HG03457 (cell line): ENCODE results near the gene HSFX2.
"Not testable (repeated sequence)": the region's sequence is repeated elsewhere in the genome, so short reads cannot be mapped to it uniquely, and the experiment has no call there.

ENCODE experiments used
- ATAC-seq: cut with Tn5 transposase; IDR thresholded peaks from one replicate; pipeline ENCODE4 v1.9.1; 2021; ENCODE audit warnings: moderate number of reproducible peaks; ENCODE audit not compliant: unreplicated experiment

Gene HSFX2

GRCh38 chrX:149590993-149591392 is 4.1 kb downstream of the HSFX2 start:
- not testable (repeated sequence) for ATAC-seq

- ATAC-seq: not testable (repeated sequence)
These were observed 7.8 kb downstream of the HSFX2 start, which contains the start of gene MAGEA9B for GRCh38 chrX:149587359-149587758. MAGEA9B (minus strand) TSS chrX:149587459; CDS start chrX:149583179, 4,280 bp downstream.

GRCh38 chrX:149585631-149586030 is 9.5 kb downstream of the HSFX2 start:
- not testable (repeated sequence) for ATAC-seq

- peak; percentile 100 for ATAC-seq
These were observed 21.7 kb downstream of the HSFX2 start for GRCh38 chrX:149573456-149573855.

GRCh38 chrX:149572743-149573142 is 22.4 kb downstream of the HSFX2 start:
- ATAC-seq: no peak

- ATAC-seq: no peak
These were observed 23.3 kb downstream of the HSFX2 start for GRCh38 chrX:149571770-149572169.

- no peak for ATAC-seq
These were observed 24.4 kb downstream of the HSFX2 start for GRCh38 chrX:149570668-149571067.

- no peak for ATAC-seq
These were observed 25.3 kb downstream of the HSFX2 start for GRCh38 chrX:149569770-149570169.

- ATAC-seq: no peak
These were observed 26.3 kb downstream of the HSFX2 start for GRCh38 chrX:149568701-149569296.

GRCh38 chrX:149567621-149568417 is 27.3 kb downstream of the HSFX2 start:
- ATAC-seq: no peak

GRCh38 chrX:149563359-149563758 is 31.8 kb downstream of the HSFX2 start:
- no peak for ATAC-seq

GRCh38 chrX:149555251-149555650 is 39.9 kb downstream of the HSFX2 start:
- ATAC-seq: not testable (repeated sequence)

- ATAC-seq: not testable (repeated sequence)
These were observed 43.2 kb downstream of the HSFX2 start for GRCh38 chrX:149551939-149552248.

GRCh38 chrX:149551245-149551938 is 43.7 kb downstream of the HSFX2 start:
- not testable (repeated sequence) for ATAC-seq

GRCh38 chrX:149550454-149550853 is 44.7 kb downstream of the HSFX2 start:
- not testable (repeated sequence) for ATAC-seq

GRCh38 chrX:149549701-149550100 is 45.4 kb downstream of the HSFX2 start, which contains the start of gene HSFX3:
HSFX3 (minus strand) TSS chrX:149549924; CDS start chrX:149549852, 72 bp downstream.
- ATAC-seq: not testable (repeated sequence)

- not testable (repeated sequence) for ATAC-seq
These were observed 47.3 kb downstream of the HSFX2 start for GRCh38 chrX:149547782-149548181.

- ATAC-seq: not testable (repeated sequence)
These were observed 48.2 kb downstream of the HSFX2 start for GRCh38 chrX:149546962-149547361.

GRCh38 chrX:149545545-149546543 is 49.3 kb downstream of the HSFX2 start:
- not testable (repeated sequence) for ATAC-seq
